ENCODE data around the gene VWF.
"Not testable (repeated sequence)": the region's sequence is repeated elsewhere in the genome, so short reads cannot be mapped to it uniquely, and the experiment has no call there.

VWF gene

GRCh38 chr12:6143303-6143675, 18.8 kb upstream of the VWF start:
- TF ChIP-seq CTCF (IDR thresholded peaks at IDR 0.05; ENCODE audit: extremely low read depth, insufficient read depth, missing control alignments), result no peak
- DNase-seq (ENCODE audit: low spot score), result no peak
- in situ Hi-C loops (cut with MboI; ENCODE audit: low pct_unique_long_range_greater_than_20kb, low sequenced_read_pairs, unreplicated experiment), result no loop called here

GRCh38 chr12:6142368-6143302, 18.2 kb upstream of the VWF start:
- in situ Hi-C loops (cut with MboI; ENCODE audit: low pct_unique_long_range_greater_than_20kb, low sequenced_read_pairs, unreplicated experiment); DNase-seq (ENCODE audit: low spot score): not testable (repeated sequence)

- DNase-seq (ENCODE audit: low spot score); in situ Hi-C loops (cut with MboI; ENCODE audit: low pct_unique_long_range_greater_than_20kb, low sequenced_read_pairs, unreplicated experiment): not testable (repeated sequence)
These were observed 17.4 kb upstream of the VWF start for GRCh38 chr12:6141731-6142367.

GRCh38 chr12:6140651-6141447, 16.4 kb upstream of the VWF start:
- TF ChIP-seq CTCF (IDR thresholded peaks at IDR 0.05; ENCODE audit: extremely low read depth, insufficient read depth, missing control alignments), result no peak
- in situ Hi-C loops (cut with MboI; ENCODE audit: low pct_unique_long_range_greater_than_20kb, low sequenced_read_pairs, unreplicated experiment), result no loop called here
- DNase-seq (ENCODE audit: low spot score), result no peak

- DNase-seq (ENCODE audit: low spot score), result no peak
- TF ChIP-seq CTCF (IDR thresholded peaks at IDR 0.05; ENCODE audit: extremely low read depth, insufficient read depth, missing control alignments), result no peak
- in situ Hi-C loops (cut with MboI; ENCODE audit: low pct_unique_long_range_greater_than_20kb, low sequenced_read_pairs, unreplicated experiment), result no loop called here
These were observed 10.6 kb upstream of the VWF start for GRCh38 chr12:6135071-6135470.

- DNase-seq (ENCODE audit: low spot score), result no peak
- no peak for TF ChIP-seq CTCF (IDR thresholded peaks at IDR 0.05; ENCODE audit: extremely low read depth, insufficient read depth, missing control alignments)
- in situ Hi-C loops (cut with MboI; ENCODE audit: low pct_unique_long_range_greater_than_20kb, low sequenced_read_pairs, unreplicated experiment), result no loop called here
These were observed 9.2 kb upstream of the VWF start for GRCh38 chr12:6133642-6134041.

GRCh38 chr12:6132496-6132895, 8.0 kb upstream of the VWF start:
- in situ Hi-C loops (cut with MboI; ENCODE audit: low pct_unique_long_range_greater_than_20kb, low sequenced_read_pairs, unreplicated experiment), result no loop called here
- no peak for TF ChIP-seq CTCF (IDR thresholded peaks at IDR 0.05; ENCODE audit: extremely low read depth, insufficient read depth, missing control alignments)
- DNase-seq (ENCODE audit: low spot score), result no peak
